Measurements from ENCODE around the gene HCST. TPM values are rescaled to one million over a fixed set of nuclear protein-coding genes. Genes with fewer than 3 reads are reported as not detected.

The HCST gene
- not detected in 2 replicates for total RNA-seq

DNA sequence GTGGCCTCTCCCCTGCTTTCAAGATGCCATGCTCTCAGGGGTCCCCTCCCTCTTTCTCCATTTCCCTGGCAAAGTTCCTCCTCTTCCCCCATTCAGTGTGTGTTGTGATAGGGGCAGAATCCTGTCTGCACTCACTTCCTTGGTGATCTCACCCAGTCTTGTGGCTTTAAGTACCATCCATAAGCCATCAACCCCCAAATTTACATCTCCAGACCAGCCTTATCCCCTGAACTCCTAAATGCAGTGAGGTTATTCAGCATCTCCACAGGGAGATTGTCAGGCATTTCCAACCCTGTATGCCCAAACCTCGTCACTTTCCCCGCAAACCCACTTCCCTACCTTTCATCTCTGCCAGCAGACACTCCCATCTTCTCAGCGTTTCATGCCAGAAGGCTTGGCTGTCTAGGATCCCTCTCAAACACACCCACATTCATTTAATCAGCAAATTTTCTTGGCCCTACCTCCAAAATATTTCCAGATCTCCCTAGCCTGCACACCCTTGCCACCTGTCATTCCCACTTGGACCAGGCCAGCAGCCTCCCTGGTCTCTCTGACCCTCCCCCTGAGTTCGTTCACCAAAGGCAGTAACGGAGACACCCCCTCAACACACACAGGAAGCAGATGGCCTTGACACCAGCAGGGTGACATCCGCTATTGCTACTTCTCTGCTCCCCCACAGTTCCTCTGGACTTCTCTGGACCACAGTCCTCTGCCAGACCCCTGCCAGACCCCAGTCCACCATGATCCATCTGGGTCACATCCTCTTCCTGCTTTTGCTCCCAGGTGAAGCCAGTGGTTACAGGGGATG lies at the start of gene HCST:
TSS of gene HCST (plus strand) at position 676 of the 808 bp plus-strand sequence. CDS start at position 741, 65 bp downstream.

GRCh38 chr19:35856546-35857149 lies 45.7 kb upstream of the HCST start, which contains the start of gene KIRREL2:
Gene KIRREL2, plus strand, starts transcription at chr19:35856911. Its CDS starts 209 bp downstream, at chr19:35857120.

GRCh38 chr19:35868172-35868822 lies 34.0 kb upstream of the HCST start, which contains the start of gene APLP1:
Gene APLP1, plus strand, starts transcription at chr19:35868574. Its CDS starts 63 bp downstream, at chr19:35868637.

GRCh38 chr19:35908010-35908441 lies 5.7 kb downstream of the HCST start, which contains the start of gene TYROBP:
Gene TYROBP, minus strand, starts transcription at chr19:35908295. Its CDS starts 67 bp downstream, at chr19:35908228.

GRCh38 chr19:35935911-35936737 lies 33.8 kb downstream of the HCST start, which contains the start of gene LRFN3:
Gene LRFN3, plus strand, starts transcription at chr19:35936374. Its CDS starts 3,052 bp downstream, at chr19:35939426.

Other genes starting within 250 kb of the HCST start
- gene UPK1A, start 236.0 kb upstream of the HCST start, total RNA-seq, result not detected in 2 replicates
- not detected in 2 replicates for gene ZBTB32, start 198.0 kb upstream of the HCST start, total RNA-seq
- gene KMT2B, start 184.5 kb upstream of the HCST start, total RNA-seq, result 8.0 and 14.4 TPM in 2 replicates
- gene IGFLR1, start 160.1 kb upstream of the HCST start, total RNA-seq, result 6.9 and 15.9 TPM in 2 replicates
- 6.9 and 9.3 TPM in 2 replicates for gene U2AF1L4, start 157.1 kb upstream of the HCST start, total RNA-seq
- gene PSENEN, start 156.9 kb upstream of the HCST start, total RNA-seq, result 43.2 TPM in 2 replicates
- gene LIN37, start 154.0 kb upstream of the HCST start, total RNA-seq, result 15.9 and 20.7 TPM in 2 replicates
- 11.1 and 66.8 TPM in 2 replicates for gene HSPB6, start 145.5 kb upstream of the HCST start, total RNA-seq
- 12.4 and 18.0 TPM in 2 replicates for gene PROSER3, start 144.4 kb upstream of the HCST start, total RNA-seq
- 2.2 and 3.2 TPM in 2 replicates for gene ARHGAP33, start 127.0 kb upstream of the HCST start, total RNA-seq
- not detected in 2 replicates for gene PRODH2, start 89.7 kb upstream of the HCST start, total RNA-seq
- gene NPHS1, start 50.0 kb upstream of the HCST start, total RNA-seq, result not detected in 2 replicates
- gene KIRREL2, start 45.6 kb upstream of the HCST start, total RNA-seq, result 0.13 TPM in 1 of 2 replicates, not detected in the other
- gene APLP1, start 34.0 kb upstream of the HCST start, total RNA-seq, result 12.8 and 17.3 TPM in 2 replicates
- gene NFKBID, start 2.0 kb upstream of the HCST start, total RNA-seq, result 2.6 and 3.7 TPM in 2 replicates
- gene TYROBP, start 5.8 kb downstream of the HCST start, total RNA-seq, result not detected in 2 replicates
- 8.5 and 13.9 TPM in 2 replicates for gene LRFN3, start 33.8 kb downstream of the HCST start, total RNA-seq
- 35.6 and 42.5 TPM in 2 replicates for gene SDHAF1, start 92.7 kb downstream of the HCST start, total RNA-seq
- gene SYNE4, start 106.3 kb downstream of the HCST start, total RNA-seq, result 0.08 and 1.2 TPM in 2 replicates
- 38.8 and 39.5 TPM in 2 replicates for gene ALKBH6, start 111.7 kb downstream of the HCST start, total RNA-seq
- gene CLIP3, start 130.3 kb downstream of the HCST start, total RNA-seq, result 14.1 and 36.4 TPM in 2 replicates
- 5.3 and 7.9 TPM in 2 replicates for gene THAP8, start 151.8 kb downstream of the HCST start, total RNA-seq
- 1.0 and 5.0 TPM in 2 replicates for gene WDR62, start 152.4 kb downstream of the HCST start, total RNA-seq
- gene OVOL3, start 208.6 kb downstream of the HCST start, total RNA-seq, result not detected in 2 replicates
- 20.4 and 69.3 TPM in 2 replicates for gene POLR2I, start 212.3 kb downstream of the HCST start, total RNA-seq
- 137 and 315 TPM in 2 replicates for gene TBCB, start 212.9 kb downstream of the HCST start, total RNA-seq
- gene CAPNS1, start 237.5 kb downstream of the HCST start, total RNA-seq, result 155 and 343 TPM in 2 replicates
- gene COX7A1, start 249.9 kb downstream of the HCST start, total RNA-seq, result 14.1 and 22.6 TPM in 2 replicates

Data from epithelial cell of alveolus of lung (primary cell).